MM.1S (cell line): ENCODE measurements around the gene UBTD1.

ENCODE experiments used
- CTCF ChIP-seq: fragments of 300-600 bp; sonication (generic); IDR thresholded peaks from 2 replicates; pipeline ENCODE4 v1.5.1; 2016; ENCODE audit warnings: antibody characterized with exemption, low read length, mixed read lengths
- EZH2phosphoT487 ChIP-seq: fragments of 300-600 bp; sonication (generic); IDR thresholded peaks from 2 replicates; pipeline ENCODE4 v1.6.1; 2018; ENCODE audit warnings: antibody characterized with exemption, low read length

GRCh38 chr10:97593421-97593820, 94.7 kb downstream of the UBTD1 start:
- TF ChIP-seq CTCF (no peak), EZH2phosphoT487 (no peak)
